HEK293T (cell line): ENCODE data around the gene TMEM236.

Experiments
- CTCF ChIA-PET: fragments of 350-600 bp; formaldehyde crosslinking; extraction: SDS; loops from one replicate; lab custom pipeline; 2021; ENCODE audit warnings: antibody characterized with exemption, inconsistent platforms; lab: Yijun Ruan, JAX
- POLR2A ChIA-PET: fragments of 350-600 bp; formaldehyde crosslinking; extraction: SDS; loops from one replicate; lab custom pipeline; 2020; ENCODE audit warnings: antibody characterized with exemption, inconsistent platforms; lab: Yijun Ruan, JAX
- DNase-seq: peaks from one replicate; pipeline ENCODE4 v3.0.0; 2012; ENCODE audit warnings: mixed read lengths; ENCODE audit errors: extremely low spot score
- ARNT ChIP-seq: fragments of 450-650 bp; IDR thresholded peaks from 2 replicates; pipeline ENCODE4 v1.6.1; 2017; ENCODE audit warnings: mild to moderate bottlenecking
- BHLHE40 ChIP-seq: fragments of 450-650 bp; IDR thresholded peaks from 2 replicates; pipeline ENCODE4 v1.6.1; 2016; ENCODE audit warnings: mild to moderate bottlenecking, moderate library complexity, borderline replicate concordance
- CTBP1 ChIP-seq: fragments of 450-650 bp; IDR thresholded peaks from 2 replicates; pipeline ENCODE4 v1.6.1; 2016; ENCODE audit warnings: borderline replicate concordance
- ELF4 ChIP-seq: fragments of 450-650 bp; IDR thresholded peaks from 2 replicates; pipeline ENCODE4 v1.6.1; 2017; ENCODE audit warnings: antibody characterized with exemption
- FOXA1 ChIP-seq: fragments of 450-650 bp; IDR thresholded peaks from 2 replicates; pipeline ENCODE4 v1.6.1; 2016; ENCODE audit warnings: mild to moderate bottlenecking
- FOXK2 ChIP-seq: fragments of 450-650 bp; IDR thresholded peaks from 2 replicates; pipeline ENCODE4 v1.6.1; 2016; ENCODE audit warnings: mild to moderate bottlenecking
- FOXM1 ChIP-seq: fragments of 450-650 bp; IDR thresholded peaks from 2 replicates; pipeline ENCODE4 v1.6.1; 2017; ENCODE audit warnings: mild to moderate bottlenecking, borderline replicate concordance
- HDGF ChIP-seq: fragments of 450-650 bp; IDR thresholded peaks from 2 replicates; pipeline ENCODE4 v1.6.1; 2017; ENCODE audit warnings: antibody characterized with exemption, borderline replicate concordance
- L3MBTL2 ChIP-seq: fragments of 450-650 bp; conservative IDR thresholded peaks from 2 replicates; pipeline ENCODE4 v1.6.1; 2016; ENCODE audit warnings: mild to moderate bottlenecking
- LEF1 ChIP-seq: fragments of 450-650 bp; IDR thresholded peaks from 2 replicates; pipeline ENCODE4 v1.6.1; 2017; ENCODE audit warnings: mild to moderate bottlenecking, borderline replicate concordance
- NFRKB ChIP-seq: fragments of 450-650 bp; IDR thresholded peaks from 2 replicates; pipeline ENCODE4 v1.6.1; 2016; ENCODE audit warnings: mild to moderate bottlenecking, moderate library complexity
- PKNOX1 ChIP-seq: fragments of 450-650 bp; IDR thresholded peaks from 2 replicates; pipeline ENCODE4 v1.6.1; 2016
- SP1 ChIP-seq: fragments of 450-650 bp; IDR thresholded peaks from 2 replicates; pipeline ENCODE4 v1.6.1; 2017
- SUZ12 ChIP-seq: fragments of 450-650 bp; IDR thresholded peaks from 2 replicates; pipeline ENCODE4 v1.6.1; 2016; ENCODE audit warnings: mild to moderate bottlenecking
- TARDBP ChIP-seq: fragments of 450-650 bp; IDR thresholded peaks from 2 replicates; pipeline ENCODE4 v1.6.1; 2016
- ZNF384 ChIP-seq: fragments of 450-650 bp; IDR thresholded peaks from 2 replicates; pipeline ENCODE4 v1.6.1; 2016

Gene TMEM236

GRCh38 chr10:17785276-17785930 lies 33.4 kb downstream of the TMEM236 start:
- ChIA-PET CTCF (interaction anchor here (0.7 kb wide), 1 partner anchor 532 kb away, joined by 3 read pairs; no protein-coding TSS in a partner anchor), POLR2A (no interaction called here)
- TF ChIP-seq ZNF384, result no peak
- no peak for TF ChIP-seq PKNOX1
- TF ChIP-seq LEF1, result no peak
- no peak for TF ChIP-seq FOXK2
- no peak for TF ChIP-seq L3MBTL2
- no peak for TF ChIP-seq BHLHE40
- no peak for TF ChIP-seq FOXA1
- TF ChIP-seq CTBP1, result no peak
- no peak for TF ChIP-seq ELF4
- no peak for TF ChIP-seq SUZ12
- no peak for TF ChIP-seq SP1
- TF ChIP-seq NFRKB, result no peak
- TF ChIP-seq ARNT, result no peak
- no peak for TF ChIP-seq TARDBP
- no peak for DNase-seq

- ChIA-PET POLR2A (no interaction called here), CTCF (interaction anchor here (0.6 to 0.7 kb wide), 3 partner anchors 8 to 200 kb away, joined by 3 to 4 read pairs (median 3); no protein-coding TSS in a partner anchor)
- DNase-seq, result no peak
- TF ChIP-seq HDGF (no peak), ARNT (no peak), SP1 (no peak), SUZ12 (no peak), BHLHE40 (no peak), FOXA1 (no peak), ZNF384 (no peak), CTBP1 (no peak), FOXK2 (no peak), FOXM1 (no peak), PKNOX1 (no peak), LEF1 (no peak), L3MBTL2 (no peak), ELF4 (no peak), TARDBP (no peak), NFRKB (no peak)
Measured at GRCh38 chr10:17787087-17787961, 35.3 kb downstream of the TMEM236 start.

GRCh38 chr10:17788646-17789045 lies 36.6 kb downstream of the TMEM236 start:
- no peak for DNase-seq
- no peak for TF ChIP-seq BHLHE40
- TF ChIP-seq HDGF, result no peak
- no peak for TF ChIP-seq TARDBP
- TF ChIP-seq CTBP1, result no peak
- TF ChIP-seq LEF1, result no peak
- TF ChIP-seq L3MBTL2, result no peak
- TF ChIP-seq FOXM1, result no peak
- no peak for TF ChIP-seq PKNOX1
- TF ChIP-seq ARNT, result no peak
- TF ChIP-seq SUZ12, result no peak
- TF ChIP-seq ELF4, result no peak
- no peak for TF ChIP-seq ZNF384
- no peak for TF ChIP-seq FOXK2
- no peak for TF ChIP-seq FOXA1
- no peak for TF ChIP-seq SP1
- no peak for TF ChIP-seq NFRKB
- POLR2A ChIA-PET, result no interaction called here
- CTCF ChIA-PET, result interaction anchor here (0.7 kb wide), 1 partner anchor 612 kb away, joined by 3 read pairs; no protein-coding TSS in a partner anchor

GRCh38 chr10:17789396-17789795 lies 37.4 kb downstream of the TMEM236 start:
- DNase-seq, result no peak
- TF ChIP-seq CTBP1 (no peak), TARDBP (no peak), ELF4 (no peak), NFRKB (no peak), FOXA1 (no peak), BHLHE40 (no peak), ARNT (no peak), FOXK2 (no peak), L3MBTL2 (no peak), HDGF (no peak), PKNOX1 (no peak), SP1 (no peak), LEF1 (no peak), ZNF384 (no peak), SUZ12 (no peak), FOXM1 (no peak)
- POLR2A ChIA-PET, result no interaction called here
- CTCF ChIA-PET, result interaction anchor here (0.7 kb wide), 1 partner anchor 1464 kb away, joined by 3 read pairs; no protein-coding TSS in a partner anchor

- ChIA-PET CTCF (no interaction called here), POLR2A (no interaction called here)
- no peak for DNase-seq
- TF ChIP-seq BHLHE40 (no peak), PKNOX1 (no peak), FOXK2 (no peak), SP1 (no peak), ZNF384 (no peak), L3MBTL2 (no peak), TARDBP (no peak), LEF1 (no peak), FOXA1 (no peak), ELF4 (no peak), NFRKB (no peak), SUZ12 (no peak)
Measured at GRCh38 chr10:17790651-17791050, 38.6 kb downstream of the TMEM236 start.
